RWPE2 (cell line): ENCODE data around the gene MYL7.

Experiments
- ATAC-seq: fragments of 200-7000 bp; cut with Tn5 transposase; 3 replicates; pipeline ENCODE4 v1.9.1; 2021; ENCODE audit warnings: low read depth
- DNase-seq: peaks from one replicate; pipeline ENCODE4 v3.0.0-alpha.2; 2020; ENCODE audit warnings: low spot score
- H3K27ac ChIP-seq: fragments of 450-650 bp; 2 replicates; pipeline ENCODE4 v1.5.1; 2017; ENCODE audit warnings: mild to moderate bottlenecking; ENCODE audit not compliant: poor library complexity, severe bottlenecking
- H3K27me3 ChIP-seq: fragments of 250-450 bp; sonication (Bioruptor Pico); 2 replicates; pipeline ENCODE4 v1.5.1; 2021; ENCODE audit warnings: mild to moderate bottlenecking, moderate library complexity; ENCODE audit not compliant: insufficient read depth, poor library complexity, severe bottlenecking
- H3K36me3 ChIP-seq: fragments of 250-450 bp; sonication (Bioruptor Pico); 2 replicates; pipeline ENCODE4 v1.5.1; 2020; ENCODE audit warnings: low read depth, mild to moderate bottlenecking, moderate library complexity
- H3K4me1 ChIP-seq: fragments of 250-450 bp; sonication (Bioruptor Pico); 2 replicates; pipeline ENCODE4 v1.5.1; 2021; ENCODE audit warnings: mild to moderate bottlenecking, moderate library complexity; ENCODE audit not compliant: insufficient read depth, poor library complexity, severe bottlenecking
- H3K4me3 ChIP-seq: fragments of 250-450 bp; sonication (Bioruptor Pico); 2 replicates; pipeline ENCODE4 v1.5.1; 2021; ENCODE audit warnings: mild to moderate bottlenecking, moderate library complexity; ENCODE audit not compliant: severe bottlenecking
- H3K9me3 ChIP-seq: fragments of 250-450 bp; sonication (Bioruptor Pico); 2 replicates; pipeline ENCODE4 v1.5.1; 2021; ENCODE audit warnings: mild to moderate bottlenecking, moderate library complexity; ENCODE audit not compliant: severe bottlenecking
- TF ChIP-seq, protein P1 (sequence below): fragments of 450-650 bp; IDR thresholded peaks from one replicate; pipeline ENCODE4 v1.5.1; 2017; ENCODE audit warnings: mild to moderate bottlenecking, moderate library complexity; ENCODE audit not compliant: poor library complexity, severe bottlenecking

The MYL7 gene

DNA sequence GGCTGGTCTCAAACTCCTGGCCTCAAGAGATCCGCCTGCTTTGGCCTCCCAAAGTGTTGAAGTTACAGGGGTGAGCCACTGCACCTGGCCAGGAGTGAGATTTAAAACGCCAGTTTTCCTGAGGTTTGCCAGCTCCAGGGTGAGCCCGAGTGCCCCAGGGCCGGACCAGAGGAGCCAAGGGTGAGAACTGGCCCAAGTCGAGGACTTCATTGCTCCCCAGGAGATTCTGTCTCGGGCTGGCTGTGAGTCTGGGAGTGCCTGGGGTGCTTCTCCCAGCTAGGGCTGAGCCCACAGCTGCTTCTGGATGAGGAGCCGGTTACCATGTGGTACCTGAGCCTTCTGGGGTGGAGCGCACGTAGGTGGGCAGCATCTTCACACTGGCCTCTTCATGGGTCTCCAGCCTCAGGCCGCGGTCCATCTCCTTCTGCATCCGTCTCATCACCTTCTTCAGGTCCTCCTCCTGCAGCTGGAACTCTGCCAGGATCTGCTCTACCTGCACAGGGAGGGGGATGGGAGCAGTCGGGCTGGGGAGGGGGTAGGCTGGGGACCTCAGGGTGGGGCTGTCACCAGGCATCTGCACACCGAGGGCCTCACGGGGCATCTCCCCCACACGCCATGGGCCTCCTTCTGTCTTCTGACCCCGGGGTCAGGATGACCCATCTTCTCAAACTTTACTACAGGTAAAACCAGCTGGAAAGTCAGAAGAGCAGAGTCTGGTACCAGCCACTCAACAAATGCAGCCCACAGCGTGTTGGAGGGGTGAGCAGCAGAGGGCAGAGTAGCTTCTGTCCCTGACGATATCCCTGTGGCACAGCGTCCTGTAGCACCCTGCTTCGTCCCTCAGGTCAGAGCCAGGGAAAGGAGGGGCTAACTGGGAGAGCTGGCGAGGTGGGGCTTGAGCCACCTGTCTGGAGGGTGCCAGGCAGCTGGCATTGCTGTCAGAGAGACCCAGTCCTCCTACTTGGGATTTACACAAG, 12.1 kb upstream of the MYL7 start:
- H3K4me1 ChIP-seq = no peaks in the 10 kb centered on the region
- ATAC-seq = no peak
- no peaks in the 10 kb centered on the region for H3K27me3 ChIP-seq
- H3K36me3 ChIP-seq = no peaks in the 10 kb centered on the region
- no peaks in the 10 kb centered on the region for H3K9me3 ChIP-seq
- TF ChIP-seq, protein P1, sequence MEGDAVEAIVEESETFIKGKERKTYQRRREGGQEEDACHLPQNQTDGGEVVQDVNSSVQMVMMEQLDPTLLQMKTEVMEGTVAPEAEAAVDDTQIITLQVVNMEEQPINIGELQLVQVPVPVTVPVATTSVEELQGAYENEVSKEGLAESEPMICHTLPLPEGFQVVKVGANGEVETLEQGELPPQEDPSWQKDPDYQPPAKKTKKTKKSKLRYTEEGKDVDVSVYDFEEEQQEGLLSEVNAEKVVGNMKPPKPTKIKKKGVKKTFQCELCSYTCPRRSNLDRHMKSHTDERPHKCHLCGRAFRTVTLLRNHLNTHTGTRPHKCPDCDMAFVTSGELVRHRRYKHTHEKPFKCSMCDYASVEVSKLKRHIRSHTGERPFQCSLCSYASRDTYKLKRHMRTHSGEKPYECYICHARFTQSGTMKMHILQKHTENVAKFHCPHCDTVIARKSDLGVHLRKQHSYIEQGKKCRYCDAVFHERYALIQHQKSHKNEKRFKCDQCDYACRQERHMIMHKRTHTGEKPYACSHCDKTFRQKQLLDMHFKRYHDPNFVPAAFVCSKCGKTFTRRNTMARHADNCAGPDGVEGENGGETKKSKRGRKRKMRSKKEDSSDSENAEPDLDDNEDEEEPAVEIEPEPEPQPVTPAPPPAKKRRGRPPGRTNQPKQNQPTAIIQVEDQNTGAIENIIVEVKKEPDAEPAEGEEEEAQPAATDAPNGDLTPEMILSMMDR = no peak
- no peak for DNase-seq
- H3K4me3 ChIP-seq = no peak overlapping the region
- no peak overlapping the region for H3K27ac ChIP-seq

DNA sequence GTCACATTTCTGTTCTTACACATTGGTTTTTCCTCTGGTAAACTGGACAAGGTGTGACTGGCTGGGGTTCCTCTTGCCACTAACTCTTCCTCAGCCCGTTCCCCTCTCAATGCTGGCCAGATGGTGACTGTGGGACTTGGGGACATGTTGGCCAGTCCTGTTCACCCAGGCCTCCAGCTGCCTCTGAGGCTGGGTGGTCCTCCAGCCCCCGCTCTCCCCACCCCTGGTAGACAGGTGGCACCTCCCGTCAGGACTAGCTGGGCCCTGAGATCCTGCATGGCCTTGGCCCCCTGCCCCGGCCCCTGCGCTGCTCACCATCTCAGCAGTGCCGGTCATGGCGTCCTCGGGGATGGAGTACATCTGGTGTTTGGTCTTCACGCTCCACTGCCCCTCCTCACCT, 10.8 kb upstream of the MYL7 start:
- H3K9me3 ChIP-seq = no peaks in the 10 kb centered on the region
- no peaks in the 10 kb centered on the region for H3K4me1 ChIP-seq
- DNase-seq (no peak), ATAC-seq (no peak)
- H3K4me3 ChIP-seq = no peak overlapping the region
- H3K27me3 ChIP-seq = no peaks in the 10 kb centered on the region
- TF ChIP-seq, protein P1 = no peak
- no peaks in the 10 kb centered on the region for H3K36me3 ChIP-seq
- H3K27ac ChIP-seq = no peak overlapping the region

DNA sequence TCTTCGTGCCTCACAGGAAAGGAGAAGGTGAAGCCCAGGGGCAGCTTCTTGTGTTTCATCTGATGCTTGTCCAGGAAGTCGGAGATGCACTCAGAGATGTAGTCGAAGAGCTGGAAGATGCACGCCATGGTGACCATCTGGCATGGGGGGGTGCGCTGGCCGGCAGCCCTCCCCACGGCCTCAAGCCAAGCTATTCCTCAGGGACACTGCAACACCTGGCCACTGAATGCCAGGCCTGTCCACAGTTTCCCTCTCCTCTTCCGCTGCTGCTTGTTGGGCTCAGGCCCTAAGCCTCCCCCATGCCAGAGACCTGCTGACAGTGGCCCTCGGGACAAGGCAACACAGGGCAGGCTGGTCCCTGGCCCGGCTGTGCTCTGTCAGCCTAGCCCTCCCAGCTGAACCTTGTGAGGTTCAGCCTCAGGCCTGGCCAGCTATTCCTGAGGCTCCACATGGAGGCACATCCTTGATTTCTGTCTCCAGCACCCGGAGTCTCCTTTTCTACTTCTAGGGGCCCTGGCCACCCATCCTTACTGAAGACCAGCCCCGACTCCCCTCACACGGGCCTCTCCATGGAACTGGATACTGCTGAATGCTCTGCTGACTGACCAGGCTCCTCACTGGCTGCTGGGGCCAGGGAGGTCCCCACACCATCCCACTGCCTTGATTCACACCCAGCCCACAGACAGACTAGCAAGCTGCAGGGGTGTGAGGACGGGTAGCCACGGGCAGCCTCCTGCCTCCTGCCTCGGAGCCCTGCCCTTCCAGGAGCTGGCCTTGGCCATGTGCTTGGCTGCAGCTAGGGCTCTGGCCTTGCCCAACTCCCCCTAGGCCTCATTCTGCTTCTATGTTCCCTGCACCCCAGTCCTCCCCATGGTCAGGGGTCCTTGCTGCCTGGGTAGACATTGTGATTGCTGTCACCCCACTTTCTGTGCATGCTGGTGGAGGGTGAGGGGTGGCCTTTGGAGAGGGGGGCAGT, 10.1 kb upstream of the MYL7 start:
- H3K27ac ChIP-seq = no peak overlapping the region
- TF ChIP-seq, protein P1 = no peak
- ATAC-seq (no peak), DNase-seq (no peak)
- no peaks in the 10 kb centered on the region for H3K27me3 ChIP-seq
- H3K36me3 ChIP-seq = no peaks in the 10 kb centered on the region
- no peak overlapping the region for H3K4me3 ChIP-seq
- H3K9me3 ChIP-seq = no peaks in the 10 kb centered on the region
- H3K4me1 ChIP-seq = no peaks in the 10 kb centered on the region

DNA sequence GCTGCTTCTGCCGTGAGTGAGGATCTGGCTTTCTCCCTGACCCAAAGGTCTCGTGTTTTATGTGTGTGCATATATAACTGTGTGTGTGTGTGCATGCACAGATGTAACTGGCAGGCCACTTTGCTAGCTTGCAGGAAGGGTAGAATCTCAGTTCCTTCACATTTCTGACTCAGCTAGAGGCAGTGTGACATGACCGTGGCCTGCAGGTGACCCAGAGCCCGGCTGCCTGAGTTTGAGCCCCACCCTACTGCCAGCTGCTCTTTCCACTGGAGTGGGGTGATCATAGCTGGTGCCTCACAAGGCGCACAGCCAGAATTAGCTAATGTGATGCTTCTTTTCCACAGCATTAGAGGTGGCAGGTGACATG, 9.3 kb upstream of the MYL7 start:
- no peaks in the 10 kb centered on the region for H3K4me1 ChIP-seq
- no peaks in the 10 kb centered on the region for H3K27me3 ChIP-seq
- no peak overlapping the region for H3K4me3 ChIP-seq
- TF ChIP-seq, protein P1 = no peak
- DNase-seq (no peak), ATAC-seq (no peak)
- no peaks in the 10 kb centered on the region for H3K36me3 ChIP-seq
- no peak overlapping the region for H3K27ac ChIP-seq
- H3K9me3 ChIP-seq = no peaks in the 10 kb centered on the region
